ENCODE data around the gene LCN15.
A peak's percentile ranks its signal among the peaks of the same experiment; 100 is the strongest.
"Not testable (repeated sequence)": the region's sequence is repeated elsewhere in the genome, so short reads cannot be mapped to it uniquely, and the experiment has no call there.

The LCN15 gene

DNA sequence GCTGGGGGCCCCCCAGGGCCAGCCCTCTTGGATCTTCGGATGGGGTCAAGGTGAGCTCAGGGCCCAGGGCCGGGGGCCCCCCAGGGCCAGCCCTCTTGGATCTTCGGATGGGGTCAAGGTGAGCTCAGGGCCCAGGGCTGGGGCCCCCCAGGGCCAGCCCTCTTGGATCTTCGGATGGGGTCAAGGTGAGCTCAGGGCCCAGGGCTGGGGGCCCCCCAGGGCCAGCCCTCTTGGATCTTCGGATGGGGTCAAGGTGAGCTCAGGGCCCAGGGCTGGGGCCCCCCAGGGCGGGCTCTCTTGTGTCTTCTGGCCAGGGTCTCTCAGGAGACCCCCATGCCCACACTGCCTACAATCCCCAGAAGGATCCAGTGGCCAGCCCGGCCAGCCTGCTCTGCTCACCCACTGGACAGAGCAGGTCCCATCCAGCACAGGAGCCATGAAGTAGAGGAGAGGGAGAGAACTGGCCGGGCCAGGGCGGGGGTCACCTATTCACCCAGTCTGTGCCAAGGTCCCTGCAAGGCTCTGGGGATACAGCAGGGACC is 38.8 kb upstream of the LCN15 start:
- not testable (repeated sequence) for H3K9ac ChIP-seq (ENCODE audit: low read length in 2 of 2); H3K4me3 ChIP-seq (ENCODE audit: low read length in 2 of 2); H3K27ac ChIP-seq (ENCODE audit: low read length); H3K36me3 ChIP-seq (ENCODE audit: control insufficient read depth in 2 of 2, insufficient read depth in 2 of 2, low read length in 2 of 2); H3K9me3 ChIP-seq (ENCODE audit: control insufficient read depth in 2 of 2, low read length in 2 of 2)
- Histone ChIP-seq H3K27me3 (ENCODE audit: control insufficient read depth in 1 of 2, insufficient read depth in 2 of 2, low read length in 2 of 2) (peaks cover 37 to 40% of the 10 kb centered on the region in 2 donors), H3K4me1 (ENCODE audit: control insufficient read depth, insufficient read depth, low read length) (peaks cover 31% of the 10 kb centered on the region)

DNA sequence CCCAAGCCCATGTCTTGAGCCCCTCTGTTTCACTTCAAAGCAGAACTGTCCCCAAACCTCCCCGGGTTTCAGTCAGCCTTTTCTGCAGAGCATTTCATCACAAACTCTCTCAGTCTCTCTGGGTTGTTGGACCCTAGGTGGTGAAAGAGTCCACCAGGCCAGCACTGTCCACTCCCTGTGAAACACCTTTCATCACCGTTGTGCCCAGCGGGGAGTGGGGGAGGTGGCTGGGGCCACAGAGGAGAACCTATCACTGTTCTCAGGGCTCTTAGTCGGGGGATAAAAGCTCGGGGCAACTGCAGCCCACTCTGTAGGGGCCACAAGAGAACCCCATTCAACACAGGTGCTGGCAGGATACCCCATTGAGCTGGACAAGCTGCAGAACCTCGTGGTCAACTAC is 38.0 kb upstream of the LCN15 start:
- Histone ChIP-seq H3K9me3 (ENCODE audit: control insufficient read depth in 2 of 2, low read length in 2 of 2) (no peaks in the 10 kb centered on the region), H3K9ac (ENCODE audit: low read length in 2 of 2) (no peak overlapping the region), H3K36me3 (ENCODE audit: control insufficient read depth in 2 of 2, insufficient read depth in 2 of 2, low read length in 2 of 2) (no peaks in the 10 kb centered on the region), H3K27ac (ENCODE audit: low read length) (no peak overlapping the region), H3K4me1 (ENCODE audit: control insufficient read depth, insufficient read depth, low read length) (peaks cover 31% of the 10 kb centered on the region), H3K4me3 (ENCODE audit: low read length in 2 of 2) (no peak overlapping the region), H3K27me3 (ENCODE audit: control insufficient read depth in 1 of 2, insufficient read depth in 2 of 2, low read length in 2 of 2) (peaks cover 40 to 41% of the 10 kb centered on the region in 2 donors)

DNA sequence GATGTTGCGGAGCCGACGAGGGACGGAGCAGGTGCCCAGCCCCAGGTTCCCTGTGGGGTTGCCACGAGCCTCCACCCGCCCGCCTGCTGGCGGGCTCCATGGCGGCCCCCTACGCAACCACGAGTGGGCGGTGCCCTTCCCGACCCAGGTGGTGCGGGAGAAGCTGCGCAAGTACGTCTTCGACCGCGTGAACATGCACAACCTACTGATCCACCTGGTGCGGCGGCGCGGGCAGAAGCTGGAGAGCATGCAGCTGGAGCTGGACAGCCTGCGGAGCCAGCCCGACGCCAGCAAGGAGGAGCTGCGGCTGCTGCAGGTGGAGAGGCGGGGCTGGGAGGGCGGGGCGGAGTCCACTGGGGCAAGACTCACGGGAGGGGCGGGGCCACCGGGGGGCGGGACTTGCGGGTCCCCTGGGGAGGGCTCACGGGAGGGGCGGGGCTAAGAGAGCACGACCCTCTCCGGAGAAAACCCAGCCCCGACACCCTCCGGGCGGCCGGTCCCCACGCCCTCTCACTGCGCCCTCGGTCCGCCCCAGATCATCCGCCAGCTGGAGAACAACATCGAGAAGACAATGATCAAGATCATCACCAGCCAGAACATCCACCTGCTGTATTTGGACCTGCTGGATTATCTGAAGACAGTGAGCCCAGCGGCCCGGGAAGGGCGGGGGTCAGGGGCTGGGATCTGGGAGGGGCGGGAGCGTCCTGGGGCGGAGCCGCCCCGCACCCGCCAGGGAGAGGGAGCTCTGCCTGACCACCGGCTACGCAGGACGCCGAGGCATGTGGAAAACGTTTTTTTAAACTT is 35.7 kb upstream of the LCN15 start:
- Histone ChIP-seq H3K4me1 (ENCODE audit: control insufficient read depth, insufficient read depth, low read length) (peaks cover 15% of the 10 kb centered on the region), H3K4me3 (ENCODE audit: low read length in 2 of 2) (peak overlapping the region; percentile 22 to 62), H3K27me3 (ENCODE audit: control insufficient read depth in 1 of 2, insufficient read depth in 2 of 2, low read length in 2 of 2) (peaks cover 50 to 51% of the 10 kb centered on the region in 2 donors)

DNA sequence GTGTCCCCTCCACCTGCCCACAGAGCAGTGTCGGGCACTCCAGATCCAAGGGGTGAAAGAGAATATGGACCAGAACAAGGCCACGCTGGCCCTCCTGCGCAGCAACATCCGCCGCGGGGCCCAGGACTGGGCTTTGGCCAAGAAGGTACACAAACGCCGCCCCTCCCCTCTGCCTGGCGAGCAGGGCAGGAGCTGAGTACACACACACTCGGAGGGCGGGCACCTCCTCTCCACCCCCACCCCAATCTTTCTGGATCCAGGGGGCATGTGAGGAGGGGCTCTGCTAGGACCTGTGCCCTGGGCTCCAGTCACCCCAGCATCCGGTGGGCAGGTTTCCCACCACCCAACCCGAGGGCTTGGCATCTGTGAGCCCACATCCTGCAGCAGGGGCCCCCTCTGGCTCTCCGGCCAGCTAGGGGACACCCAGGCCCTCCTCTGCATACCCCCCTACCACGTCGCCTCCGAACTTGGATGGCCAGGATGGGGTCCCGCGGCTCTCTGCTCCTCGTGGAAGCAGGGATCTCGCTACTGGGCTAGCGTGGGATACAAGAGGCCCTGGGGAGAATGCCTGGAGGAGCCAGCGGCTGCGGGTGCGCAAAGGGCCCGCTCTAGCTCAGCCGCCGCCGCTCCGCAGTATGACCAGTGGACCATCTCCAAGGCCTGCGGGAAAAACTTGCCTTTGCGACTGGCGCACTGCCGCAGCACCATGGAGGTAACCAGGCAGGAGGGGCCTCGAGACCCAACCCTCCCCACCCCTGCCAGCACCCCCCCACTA is 34.9 kb upstream of the LCN15 start:
- Histone ChIP-seq H3K4me1 (ENCODE audit: control insufficient read depth, insufficient read depth, low read length) (peaks cover 15% of the 10 kb centered on the region), H3K9me3 (ENCODE audit: control insufficient read depth in 2 of 2, low read length in 2 of 2) (no peaks in the 10 kb centered on the region), H3K9ac (ENCODE audit: low read length in 2 of 2) (no peak overlapping the region), H3K27ac (ENCODE audit: low read length) (no peak overlapping the region), H3K27me3 (ENCODE audit: control insufficient read depth in 1 of 2, insufficient read depth in 2 of 2, low read length in 2 of 2) (peaks cover 50 to 51% of the 10 kb centered on the region in 2 donors), H3K36me3 (ENCODE audit: control insufficient read depth in 2 of 2, insufficient read depth in 2 of 2, low read length in 2 of 2) (no peaks in the 10 kb centered on the region), H3K4me3 (ENCODE audit: low read length in 2 of 2) (peak overlapping the region in 1 of 2 donors; percentile 62)

More for the DNA sequence above, 35.7 kb upstream of the LCN15 start:
- no peak overlapping the region for H3K9ac ChIP-seq (ENCODE audit: low read length in 2 of 2)
- no peaks in the 10 kb centered on the region for H3K36me3 ChIP-seq (ENCODE audit: control insufficient read depth in 2 of 2, insufficient read depth in 2 of 2, low read length in 2 of 2)
- H3K9me3 ChIP-seq (ENCODE audit: control insufficient read depth in 2 of 2, low read length in 2 of 2) = no peaks in the 10 kb centered on the region
- no peak overlapping the region for H3K27ac ChIP-seq (ENCODE audit: low read length)

DNA sequence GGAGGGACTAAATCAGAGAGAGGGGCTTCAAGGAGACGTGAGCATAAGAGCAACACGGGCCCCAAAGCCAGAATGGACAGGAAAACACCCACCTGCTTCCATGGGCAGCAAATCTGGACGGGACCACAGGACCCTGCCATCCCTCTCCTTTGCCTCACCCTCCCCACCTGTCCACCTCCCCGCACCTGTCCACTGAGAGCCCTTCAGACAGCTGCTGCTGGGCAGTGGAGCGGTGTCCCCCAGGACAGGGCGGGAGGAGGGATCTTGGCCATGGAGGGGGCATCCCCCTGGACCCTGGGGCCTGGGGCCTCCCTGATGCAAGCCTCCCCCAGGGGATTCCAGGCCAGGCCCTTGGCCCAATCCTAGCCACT is 34.4 kb upstream of the LCN15 start:
- H3K27ac ChIP-seq (ENCODE audit: low read length) = no peak overlapping the region
- no peak overlapping the region for H3K9ac ChIP-seq (ENCODE audit: low read length in 2 of 2)

DNA sequence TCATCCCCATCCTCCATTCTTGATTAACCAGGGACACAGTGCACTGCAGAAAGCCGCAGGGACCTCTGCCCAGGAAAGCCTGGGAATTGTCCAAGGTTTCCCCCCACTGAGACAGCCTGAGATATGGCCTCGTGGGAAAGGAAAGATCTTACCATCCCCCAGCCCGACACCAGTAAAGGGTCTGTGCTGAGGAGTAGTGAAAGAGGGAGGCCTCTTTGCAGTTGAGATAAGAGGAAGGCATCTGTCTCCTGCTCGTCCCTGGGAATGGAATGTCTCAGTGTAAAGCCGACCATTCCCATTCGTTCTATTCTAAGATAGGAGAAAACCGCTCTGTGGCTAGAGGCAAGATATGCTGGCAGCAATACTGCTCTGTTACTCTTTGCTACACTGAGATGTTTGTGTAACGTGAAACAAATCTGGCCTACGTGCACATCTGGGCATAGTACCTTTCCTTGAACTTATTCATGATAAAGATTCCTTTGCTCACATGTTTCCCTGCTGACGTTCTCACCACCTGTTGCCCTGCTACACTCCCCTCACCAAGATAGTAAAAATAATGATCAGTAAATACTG is 32.5 kb upstream of the LCN15 start:
- not testable (repeated sequence) for H3K9me3 ChIP-seq (ENCODE audit: control insufficient read depth in 2 of 2, low read length in 2 of 2); H3K4me3 ChIP-seq (ENCODE audit: low read length in 2 of 2); H3K36me3 ChIP-seq (ENCODE audit: control insufficient read depth in 2 of 2, insufficient read depth in 2 of 2, low read length in 2 of 2); H3K9ac ChIP-seq (ENCODE audit: low read length in 2 of 2); H3K27ac ChIP-seq (ENCODE audit: low read length)
- peaks cover 43 to 44% of the 10 kb centered on the region in 2 donors for H3K27me3 ChIP-seq (ENCODE audit: control insufficient read depth in 1 of 2, insufficient read depth in 2 of 2, low read length in 2 of 2)
- peaks cover 27% of the 10 kb centered on the region for H3K4me1 ChIP-seq (ENCODE audit: control insufficient read depth, insufficient read depth, low read length)

More for the DNA sequence above, 34.4 kb upstream of the LCN15 start:
- Histone ChIP-seq H3K4me3 (ENCODE audit: low read length in 2 of 2) (no peak overlapping the region), H3K9me3 (ENCODE audit: control insufficient read depth in 2 of 2, low read length in 2 of 2) (no peaks in the 10 kb centered on the region), H3K4me1 (ENCODE audit: control insufficient read depth, insufficient read depth, low read length) (peaks cover 15% of the 10 kb centered on the region), H3K36me3 (ENCODE audit: control insufficient read depth in 2 of 2, insufficient read depth in 2 of 2, low read length in 2 of 2) (no peaks in the 10 kb centered on the region), H3K27me3 (ENCODE audit: control insufficient read depth in 1 of 2, insufficient read depth in 2 of 2, low read length in 2 of 2) (peaks cover 50 to 51% of the 10 kb centered on the region in 2 donors)

DNA sequence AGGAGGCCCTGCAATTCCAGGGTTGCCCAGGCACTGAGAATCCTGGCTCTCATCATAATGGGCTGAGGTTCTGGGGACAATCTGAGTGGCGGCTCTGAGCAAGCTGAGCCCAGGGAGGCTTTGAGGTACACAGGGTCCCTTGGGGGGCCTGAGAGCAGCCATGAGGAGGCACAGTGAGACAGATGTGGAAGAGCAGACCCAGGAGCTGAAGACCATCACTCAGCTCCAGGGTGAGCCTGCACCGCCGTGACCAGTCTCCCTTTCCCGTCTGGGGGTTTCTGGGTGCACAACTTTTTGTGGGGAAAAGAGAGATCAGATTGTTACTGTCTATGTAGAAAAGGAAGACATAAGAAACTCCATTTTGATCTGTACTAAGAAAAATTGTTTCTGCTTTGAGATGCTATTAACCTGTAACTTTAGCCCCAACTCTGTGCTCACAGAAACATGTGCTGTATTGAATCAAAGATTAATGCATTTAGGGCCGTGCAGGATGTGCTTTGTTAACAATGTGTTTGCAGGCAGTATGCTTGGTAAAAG is 32.0 kb upstream of the LCN15 start, which contains the start of gene CCDC183:
Gene CCDC183 (plus strand): TSS at position 101 of the 537 bp plus-strand sequence. CDS start 60 bp downstream, at position 161.
- H3K4me3 ChIP-seq (ENCODE audit: low read length in 2 of 2) = no peak within 1 kb of the TSS
- peaks cover 38 to 41% of the 10 kb centered on the region in 2 donors for H3K27me3 ChIP-seq (ENCODE audit: control insufficient read depth in 1 of 2, insufficient read depth in 2 of 2, low read length in 2 of 2)
- H3K4me1 ChIP-seq (ENCODE audit: control insufficient read depth, insufficient read depth, low read length) = peaks cover 32% of the 10 kb centered on the region
- H3K9ac ChIP-seq (ENCODE audit: low read length in 2 of 2) = no peak within 1 kb of the TSS
- no peaks in the 10 kb centered on the region for H3K9me3 ChIP-seq (ENCODE audit: control insufficient read depth in 2 of 2, low read length in 2 of 2)
- no peak within 1 kb of the TSS for H3K27ac ChIP-seq (ENCODE audit: low read length)
- H3K36me3 ChIP-seq (ENCODE audit: control insufficient read depth in 2 of 2, insufficient read depth in 2 of 2, low read length in 2 of 2) = no peaks in the 10 kb centered on the region

DNA sequence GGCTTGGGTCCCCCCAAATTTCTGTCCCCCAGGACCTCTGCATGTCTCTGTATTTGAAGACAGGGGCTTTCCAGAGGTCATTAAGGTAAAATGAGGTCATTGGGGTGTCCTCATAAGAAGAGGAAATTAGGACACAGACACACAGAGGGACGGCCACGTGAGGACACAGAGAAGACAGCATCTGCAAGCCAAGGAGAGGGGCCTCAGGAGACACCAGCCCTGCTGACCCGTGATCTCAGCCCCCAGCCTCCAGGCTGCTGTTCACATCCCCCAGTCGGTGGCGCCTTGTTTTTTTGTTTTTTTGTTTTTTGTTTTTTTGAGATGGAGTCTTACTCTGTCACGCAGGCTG is 30.7 kb upstream of the LCN15 start:
- Histone ChIP-seq H3K36me3 (ENCODE audit: control insufficient read depth in 2 of 2, insufficient read depth in 2 of 2, low read length in 2 of 2) (no peaks in the 10 kb centered on the region), H3K4me3 (ENCODE audit: low read length in 2 of 2) (no peak overlapping the region), H3K9ac (ENCODE audit: low read length in 2 of 2) (no peak overlapping the region), H3K27me3 (ENCODE audit: control insufficient read depth in 1 of 2, insufficient read depth in 2 of 2, low read length in 2 of 2) (peaks cover 27 to 31% of the 10 kb centered on the region in 2 donors), H3K4me1 (ENCODE audit: control insufficient read depth, insufficient read depth, low read length) (peaks cover 27% of the 10 kb centered on the region), H3K9me3 (ENCODE audit: control insufficient read depth in 2 of 2, low read length in 2 of 2) (no peaks in the 10 kb centered on the region), H3K27ac (ENCODE audit: low read length) (no peak overlapping the region)

DNA sequence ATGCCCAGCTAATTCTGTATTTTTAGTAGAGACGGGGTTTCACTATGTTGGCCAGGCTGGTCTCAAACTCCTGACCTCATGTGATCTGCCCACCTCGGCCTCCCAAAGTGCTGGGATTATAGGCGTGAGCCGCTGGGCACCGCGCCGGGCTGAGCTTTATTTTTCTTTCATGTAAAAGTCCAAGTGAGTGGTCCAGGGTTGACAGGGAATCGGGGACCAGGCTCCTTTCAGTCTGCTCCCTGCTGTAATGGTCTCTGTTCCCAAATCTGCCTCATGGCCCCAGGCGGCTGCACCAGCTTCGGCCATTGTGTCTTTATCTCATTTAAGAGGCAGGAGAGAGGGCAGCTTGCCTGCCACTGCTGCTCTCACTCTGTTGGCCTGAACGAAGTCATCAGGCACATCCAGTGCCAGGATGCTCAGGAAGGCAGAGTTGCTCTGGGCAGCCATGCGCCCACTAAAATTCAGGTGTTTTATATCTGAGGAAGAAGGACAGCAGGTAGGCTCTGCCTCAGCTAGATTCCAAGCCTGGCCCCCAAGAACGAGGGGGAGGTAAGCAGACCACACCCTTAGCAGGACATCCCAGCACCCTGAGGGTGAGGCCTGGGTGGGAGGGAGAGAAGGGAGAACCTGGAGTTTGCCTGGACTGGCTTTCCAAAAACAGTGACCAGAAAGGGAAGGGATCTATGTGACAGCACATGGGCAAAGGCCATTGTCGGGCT is 30.1 kb upstream of the LCN15 start:
- Histone ChIP-seq H3K27ac (ENCODE audit: low read length) (no peak overlapping the region), H3K4me1 (ENCODE audit: control insufficient read depth, insufficient read depth, low read length) (peaks cover 22% of the 10 kb centered on the region)

More for the DNA sequence above, 30.1 kb upstream of the LCN15 start:
- Histone ChIP-seq H3K27me3 (ENCODE audit: control insufficient read depth in 1 of 2, insufficient read depth in 2 of 2, low read length in 2 of 2) (peaks cover 22 to 25% of the 10 kb centered on the region in 2 donors), H3K9me3 (ENCODE audit: control insufficient read depth in 2 of 2, low read length in 2 of 2) (no peaks in the 10 kb centered on the region), H3K36me3 (ENCODE audit: control insufficient read depth in 2 of 2, insufficient read depth in 2 of 2, low read length in 2 of 2) (no peaks in the 10 kb centered on the region), H3K9ac (ENCODE audit: low read length in 2 of 2) (no peak overlapping the region), H3K4me3 (ENCODE audit: low read length in 2 of 2) (no peak overlapping the region)

Data from stomach smooth muscle (tissue), 2 donors.